NCI-H2227 (cell line): ENCODE measurements around the gene CRTC2.

Source experiments
- DNase-seq: peaks from one replicate; lab custom pipeline; 2025; ENCODE audit not compliant: unreplicated experiment; lab: John Stamatoyannopoulos, UW

CRTC2 gene

DNA sequence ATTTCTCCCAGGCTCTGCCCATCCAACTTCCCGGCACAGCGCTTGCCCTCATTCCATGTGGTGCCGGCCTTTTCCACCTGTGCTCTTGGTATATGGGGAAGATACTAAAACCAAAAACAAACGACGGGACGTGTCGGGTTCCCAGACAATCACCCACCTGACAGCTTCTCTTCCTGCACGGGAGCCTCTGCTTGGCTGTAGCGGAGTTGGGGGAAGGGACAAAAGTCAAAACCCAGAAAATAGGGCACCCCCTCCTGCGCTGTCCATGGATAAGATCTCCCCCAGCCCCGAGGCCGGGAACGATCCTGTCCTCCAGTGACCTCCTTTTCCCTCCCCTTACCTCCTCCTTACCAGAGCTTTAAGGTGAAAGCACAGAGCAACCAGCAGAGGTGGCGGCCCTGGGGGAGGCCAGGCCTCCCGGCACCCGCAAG, 18.4 kb upstream of the CRTC2 start:
- DNase-seq, result no peak

DNA sequence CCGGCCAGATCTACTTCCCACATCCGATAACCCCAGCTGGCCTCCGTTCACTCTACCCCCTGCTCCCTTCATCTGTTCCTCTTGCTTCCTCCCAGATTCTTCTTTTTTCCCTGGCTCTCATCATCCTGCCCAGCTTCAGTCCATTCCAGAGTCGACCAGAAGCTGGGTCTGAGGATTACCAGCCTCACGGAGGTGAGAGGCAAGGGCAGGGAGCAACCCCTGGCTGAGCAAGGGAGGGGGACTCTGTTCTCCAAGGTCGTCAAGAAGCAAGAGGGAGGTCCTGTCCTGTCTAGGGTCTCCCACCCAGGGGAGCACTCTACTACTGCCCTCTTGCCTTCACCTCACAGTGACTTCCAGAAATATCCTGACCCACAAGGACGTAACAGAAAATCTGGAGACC, 15.1 kb upstream of the CRTC2 start:
- DNase-seq, result no peak

DNA sequence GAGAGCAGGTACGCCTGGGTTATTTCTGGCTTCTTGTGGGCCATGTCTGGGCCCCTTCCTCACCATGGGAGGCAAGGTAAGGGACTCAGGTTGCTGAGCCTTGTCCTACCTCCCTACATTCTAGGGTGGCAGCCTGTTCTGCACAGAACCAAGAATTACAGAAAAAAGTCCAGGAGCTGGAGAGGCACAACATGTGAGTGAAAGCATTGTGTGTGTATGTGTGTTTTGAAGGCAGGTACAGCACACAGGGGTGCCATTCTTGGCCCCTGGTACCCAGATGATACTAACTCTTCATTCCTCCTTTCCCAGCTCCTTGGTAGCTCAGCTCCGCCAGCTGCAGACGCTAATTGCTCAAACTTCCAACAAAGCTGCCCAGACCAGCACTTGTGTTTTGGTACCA, 14.7 kb upstream of the CRTC2 start:
- no peak for DNase-seq

DNA sequence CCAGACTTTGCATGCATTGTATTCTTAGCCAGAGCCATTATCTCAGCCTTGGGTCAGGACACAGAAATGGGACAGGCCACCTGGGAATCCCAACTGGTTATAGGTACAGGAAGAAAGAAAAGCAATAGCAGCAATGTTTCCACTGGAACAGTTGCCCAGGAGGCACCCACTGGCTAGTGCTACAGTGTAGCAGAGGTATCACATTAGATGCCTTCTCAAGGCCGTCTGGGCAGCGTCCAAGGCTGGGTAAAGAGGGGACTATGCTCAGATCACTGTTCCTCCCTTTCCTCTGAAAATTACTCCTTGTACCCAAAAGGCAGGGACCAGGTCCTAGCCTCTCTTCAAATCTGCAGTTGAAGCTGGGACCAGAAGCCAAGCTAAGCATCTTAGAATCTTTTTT, 11.9 kb upstream of the CRTC2 start:
- no peak for DNase-seq

DNA sequence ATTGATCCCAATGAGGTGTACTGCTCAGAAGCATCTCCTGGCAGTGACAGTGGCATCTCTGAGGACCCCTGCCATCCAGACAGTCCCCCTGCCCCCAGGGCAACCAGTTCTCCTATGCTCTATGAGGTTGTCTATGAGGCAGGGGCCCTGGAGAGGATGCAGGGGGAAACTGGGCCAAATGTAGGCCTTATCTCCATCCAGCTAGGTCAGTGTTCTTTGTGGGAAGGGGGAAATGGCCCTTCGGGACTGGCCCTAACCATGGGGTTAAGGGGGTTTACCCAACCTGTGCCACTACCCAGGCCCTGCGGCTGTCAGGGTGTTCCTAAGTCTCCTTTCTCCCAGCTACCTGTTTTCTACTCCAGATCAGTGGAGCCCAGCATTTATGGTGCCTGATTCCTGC, 10.6 kb upstream of the CRTC2 start:
- DNase-seq, result no peak

DNA sequence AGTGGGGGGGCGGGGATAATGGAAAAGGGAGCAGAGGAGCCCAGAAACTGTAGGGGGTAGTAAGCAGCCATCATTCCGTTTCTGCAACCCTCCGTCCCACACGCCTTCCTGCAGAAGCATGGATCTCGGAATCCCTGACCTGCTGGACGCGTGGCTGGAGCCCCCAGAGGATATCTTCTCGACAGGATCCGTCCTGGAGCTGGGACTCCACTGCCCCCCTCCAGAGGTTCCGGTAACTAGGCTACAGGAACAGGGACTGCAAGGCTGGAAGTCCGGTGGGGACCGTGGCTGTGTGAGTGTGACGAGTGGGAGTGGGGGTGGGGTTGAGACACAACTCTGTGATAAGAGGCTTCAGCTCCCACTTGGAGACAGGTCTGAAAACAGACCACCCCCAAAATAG, 10.0 kb upstream of the CRTC2 start:
- no peak for DNase-seq

DNA sequence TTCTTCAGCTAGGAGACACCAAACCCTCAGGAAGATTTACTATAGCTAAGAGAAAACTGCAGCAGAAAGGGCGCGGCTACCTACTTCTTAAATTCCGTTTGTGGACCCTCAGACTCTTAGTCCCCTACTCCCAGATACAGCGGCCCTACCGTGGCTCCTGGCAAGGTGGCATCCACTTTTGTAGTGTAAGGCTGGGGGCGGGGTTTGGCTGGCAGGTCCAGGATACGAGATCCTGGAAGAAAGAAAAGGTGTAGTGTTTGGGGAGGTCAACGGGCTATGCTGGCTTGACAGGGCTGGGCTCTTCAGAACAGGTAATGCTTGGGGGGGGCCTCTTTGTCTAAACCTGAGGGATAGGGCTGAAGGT, 9.6 kb upstream of the CRTC2 start:
- peak; percentile 69 for DNase-seq

DNA sequence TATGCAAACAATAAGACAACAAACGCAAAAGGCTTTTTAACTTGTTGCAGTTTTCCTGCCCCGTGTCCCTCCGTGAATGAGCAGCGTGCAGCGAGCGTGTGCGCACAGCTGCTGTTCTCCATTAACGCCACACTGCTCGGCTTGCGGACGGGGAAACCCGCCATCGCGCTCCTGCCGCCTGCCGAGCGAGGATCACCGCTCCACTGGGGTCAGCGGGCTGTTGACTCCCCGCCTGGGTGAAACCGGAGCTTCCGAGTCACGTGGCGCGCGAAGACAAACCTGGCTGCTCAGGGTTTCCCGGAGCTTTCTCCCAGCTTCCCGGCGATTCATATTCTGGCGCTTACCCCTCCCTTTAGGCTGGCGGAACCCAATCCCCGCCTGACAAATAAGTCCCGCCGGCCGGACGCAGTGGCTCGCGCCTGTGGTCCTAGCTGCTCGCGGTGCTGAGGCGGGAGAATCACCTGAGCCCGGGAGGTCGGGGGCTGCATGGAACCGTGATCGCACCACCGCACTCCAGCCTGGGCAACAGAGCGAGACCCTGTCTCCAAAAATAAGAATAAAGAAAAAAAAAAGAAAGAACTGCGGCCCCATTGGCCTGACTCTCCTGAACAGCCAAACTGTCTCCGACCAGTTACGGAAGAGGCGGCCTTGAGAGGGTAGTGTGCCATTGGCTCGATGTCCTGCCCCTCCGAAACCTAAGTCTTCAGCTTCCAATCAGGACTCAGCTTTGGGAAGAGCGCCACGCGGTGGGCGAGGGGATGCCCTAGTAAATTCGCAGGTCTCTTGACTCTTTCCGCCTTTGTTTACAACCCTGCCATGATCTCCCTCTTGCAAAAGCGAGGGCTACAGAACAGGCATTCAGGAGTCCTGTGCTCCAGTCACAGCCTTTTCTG, 8.9 kb upstream of the CRTC2 start, which contains the start of gene CREB3L4:
Gene CREB3L4, plus strand, starts transcription at position 796 of the 893 bp plus-strand sequence. CDS start 624 bp downstream, outside the sequence.
- DNase-seq, result peak; percentile 97

DNA sequence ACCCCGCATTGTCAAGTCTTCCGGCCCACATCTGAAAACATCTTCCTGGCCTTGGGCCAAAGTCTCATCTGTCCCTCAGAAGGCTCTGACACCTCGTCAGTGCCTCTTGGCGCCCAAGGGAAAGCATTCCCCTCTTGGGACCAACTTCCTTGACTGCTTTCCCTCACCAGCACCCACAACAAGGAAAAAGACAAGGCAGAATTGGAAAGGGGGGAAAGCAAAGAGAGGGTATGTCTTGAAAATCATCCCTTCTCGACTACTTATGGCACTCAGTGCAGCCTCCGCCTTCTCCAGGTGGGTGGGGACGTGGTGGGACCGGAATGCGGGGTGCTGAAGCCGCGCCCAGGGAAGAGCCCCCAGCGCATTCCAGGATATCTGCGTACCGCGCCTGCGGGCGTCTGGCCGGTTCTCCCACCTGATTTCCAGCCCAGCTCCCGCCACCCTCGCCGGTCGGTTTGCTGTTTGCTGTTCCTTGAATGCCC, 5.5 kb upstream of the CRTC2 start:
- peak; percentile 85 for DNase-seq

DNA sequence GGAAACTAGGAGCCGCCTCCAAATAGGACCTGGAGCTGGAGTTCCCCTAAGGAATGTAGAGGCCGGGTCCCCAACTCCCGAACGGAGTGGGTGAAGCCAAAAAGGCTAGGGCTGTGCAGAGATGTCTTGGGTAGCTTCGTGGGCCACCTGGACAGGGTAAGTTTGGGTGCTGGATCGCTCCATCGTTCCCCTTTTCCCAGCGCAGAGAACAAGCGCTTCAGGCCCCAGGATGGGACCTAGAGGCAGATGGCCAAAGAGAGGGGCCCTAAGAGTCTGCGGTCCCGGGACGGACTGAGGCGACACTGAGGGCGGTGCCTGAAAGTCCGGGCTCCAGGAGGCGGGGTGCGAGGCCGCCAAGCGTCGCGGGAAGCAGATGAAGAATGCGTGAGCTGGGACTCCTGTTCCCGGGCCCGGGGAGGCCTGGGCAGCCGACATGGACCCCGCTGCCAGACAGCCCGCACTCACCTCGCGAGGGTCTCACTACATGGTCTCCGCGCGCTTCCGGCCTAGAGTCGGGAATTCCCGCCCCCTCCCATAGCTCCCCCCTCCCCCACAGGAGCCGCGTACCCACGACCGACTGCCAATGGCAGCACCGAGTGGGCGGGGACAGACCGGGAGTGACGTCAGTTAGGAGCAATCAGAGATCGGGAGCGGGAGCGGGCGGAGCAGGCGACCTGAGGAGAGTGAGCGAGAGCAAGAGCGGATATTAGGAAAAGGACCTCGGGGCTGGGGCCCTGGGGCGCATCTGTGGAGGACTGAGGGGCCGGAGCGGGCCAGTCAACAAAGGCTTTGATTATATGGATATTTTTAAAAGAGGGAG, 4.8 kb upstream of the CRTC2 start, which contains the start of gene SLC39A1:
Gene SLC39A1, minus strand, starts transcription at position 508 of the 820 bp plus-strand sequence. CDS start 822 bp downstream, outside the sequence.
- DNase-seq, result peak; percentile 99

DNA sequence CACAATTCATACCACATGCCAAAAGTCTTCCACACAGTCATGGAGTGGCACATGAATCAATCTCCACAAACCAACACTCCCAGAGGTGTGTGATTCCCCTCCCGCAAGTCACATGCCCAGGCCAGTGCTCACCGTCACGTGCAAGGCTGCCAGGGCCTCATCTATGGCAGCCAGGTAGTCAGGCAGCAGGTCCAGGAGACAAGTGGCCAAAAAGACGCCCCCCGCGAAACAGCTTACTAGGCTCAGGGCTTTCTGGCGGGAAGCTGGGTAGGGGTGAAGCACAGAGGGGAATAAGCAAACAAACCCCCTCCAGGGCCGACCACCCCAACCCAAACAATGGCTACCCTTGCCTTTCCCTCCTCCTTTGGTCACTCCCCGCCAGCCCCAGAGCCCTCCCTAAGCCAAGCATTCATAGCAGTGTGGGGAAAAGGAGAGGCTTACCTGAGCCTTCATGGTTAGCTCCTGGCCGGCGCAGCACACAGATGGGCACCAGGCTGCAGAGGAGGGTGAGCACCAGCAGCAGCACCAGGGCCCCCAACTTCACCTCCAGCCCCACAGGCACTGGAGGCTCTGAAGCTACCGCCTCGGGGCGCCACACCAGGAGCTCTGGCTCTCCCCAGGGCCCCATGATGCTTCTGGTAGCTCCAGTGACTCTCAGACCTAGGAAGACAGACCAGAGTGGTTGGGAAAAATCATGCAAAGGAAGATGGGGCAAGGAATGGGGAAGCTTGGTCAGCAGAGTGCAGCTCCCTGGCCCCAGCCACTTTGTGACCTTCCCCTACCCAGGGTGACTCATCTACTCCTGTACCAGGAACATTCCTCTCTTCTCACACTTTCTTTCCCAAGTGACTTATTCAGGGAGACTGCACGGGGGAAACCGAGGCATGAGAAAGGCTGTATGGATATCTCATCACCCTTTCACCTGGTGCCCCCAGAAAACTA, 3.9 kb upstream of the CRTC2 start:
- DNase-seq, result peak; percentile 34

DNA sequence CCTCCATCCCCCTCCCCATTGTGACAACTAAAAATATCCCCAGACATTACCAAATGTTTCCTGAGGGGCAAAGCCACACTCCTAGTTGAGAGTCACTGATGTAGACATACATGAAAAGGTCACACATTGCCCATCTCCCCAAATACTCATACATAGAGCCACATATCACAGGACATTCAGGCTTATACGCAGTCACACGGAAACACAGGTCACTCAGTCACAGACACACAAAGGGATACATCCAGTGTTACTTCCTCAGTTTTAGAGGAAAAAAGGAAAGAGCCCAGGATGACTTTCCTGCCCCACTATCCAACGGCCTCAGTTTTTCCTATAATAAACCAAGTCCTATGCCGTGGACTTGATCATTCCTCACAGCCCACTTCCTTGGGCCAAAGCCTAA, 3.0 kb upstream of the CRTC2 start:
- no peak for DNase-seq

DNA sequence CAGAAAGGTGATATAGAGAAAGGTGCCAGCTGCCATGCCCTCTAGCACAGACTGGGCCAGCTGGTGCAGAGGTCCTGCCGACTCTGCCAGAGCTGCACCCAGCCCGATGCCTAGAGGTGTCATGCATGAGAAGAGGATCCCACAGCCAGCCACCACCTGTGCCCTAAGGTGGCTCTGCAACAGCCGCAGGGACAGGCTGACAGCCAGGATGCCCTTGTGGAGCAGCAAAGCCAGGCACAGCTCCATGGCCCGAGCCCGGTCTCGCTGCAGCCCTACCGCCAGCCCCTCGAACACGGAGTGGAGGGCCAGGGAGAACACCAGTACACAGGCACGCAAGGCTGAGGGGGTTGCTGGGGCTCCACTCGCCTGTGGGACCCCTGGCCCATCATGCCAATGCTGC, 1.8 kb upstream of the CRTC2 start:
- no peak for DNase-seq

DNA sequence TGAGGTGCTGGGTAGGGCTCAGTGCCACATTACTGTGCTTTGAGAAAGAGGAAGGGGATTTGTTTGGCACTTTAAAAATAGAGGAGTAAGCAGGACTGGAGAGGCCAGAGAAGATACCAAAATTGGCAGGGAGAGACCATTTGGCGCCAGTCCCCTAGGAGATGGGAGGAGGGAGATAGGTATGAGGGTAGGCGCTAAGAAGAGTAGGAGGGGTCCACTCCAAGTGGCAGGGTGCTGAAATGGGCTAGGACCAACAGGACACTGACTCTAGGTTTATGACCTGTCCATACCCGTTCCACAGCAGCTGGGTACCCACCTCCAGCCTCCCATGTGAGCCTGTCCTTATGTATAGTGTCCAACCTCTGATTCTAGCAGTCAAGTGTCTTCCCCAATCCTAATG, 1.0 kb upstream of the CRTC2 start:
- no peak for DNase-seq

DNA sequence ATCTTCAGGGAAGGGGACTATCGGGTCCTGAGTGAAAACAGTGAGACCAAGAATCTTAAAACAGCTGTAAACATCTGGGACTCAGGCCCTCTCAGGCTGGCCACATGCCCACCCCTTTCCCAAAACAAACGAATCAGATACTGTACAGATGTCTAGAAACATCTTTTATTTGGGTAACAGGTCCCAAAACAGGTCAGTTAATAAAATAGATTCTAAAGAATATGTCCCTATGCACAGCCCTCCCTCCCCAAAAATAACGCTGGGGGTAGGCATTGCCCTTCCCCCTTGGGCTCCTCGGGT, 499 bp upstream of the CRTC2 start:
- DNase-seq, result no peak

DNA sequence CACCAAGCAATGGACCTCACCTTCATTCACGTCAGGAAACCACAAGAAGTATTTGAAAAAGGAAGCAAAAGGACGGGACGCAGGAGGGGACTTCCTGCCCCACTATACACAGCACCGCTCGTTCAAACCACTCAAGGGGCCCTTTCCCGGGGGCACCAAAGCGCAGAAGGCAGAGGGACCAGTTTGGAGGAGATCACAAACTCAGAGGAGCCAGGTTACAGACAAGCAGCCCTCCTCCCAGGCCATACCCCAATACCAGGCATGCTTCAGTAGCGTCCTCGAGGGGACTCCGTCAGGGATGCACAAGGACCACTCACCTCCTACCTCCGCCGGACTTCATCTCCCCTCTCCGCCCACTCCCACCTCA, 685 bp downstream of the CRTC2 start:
- DNase-seq, result no peak

DNA sequence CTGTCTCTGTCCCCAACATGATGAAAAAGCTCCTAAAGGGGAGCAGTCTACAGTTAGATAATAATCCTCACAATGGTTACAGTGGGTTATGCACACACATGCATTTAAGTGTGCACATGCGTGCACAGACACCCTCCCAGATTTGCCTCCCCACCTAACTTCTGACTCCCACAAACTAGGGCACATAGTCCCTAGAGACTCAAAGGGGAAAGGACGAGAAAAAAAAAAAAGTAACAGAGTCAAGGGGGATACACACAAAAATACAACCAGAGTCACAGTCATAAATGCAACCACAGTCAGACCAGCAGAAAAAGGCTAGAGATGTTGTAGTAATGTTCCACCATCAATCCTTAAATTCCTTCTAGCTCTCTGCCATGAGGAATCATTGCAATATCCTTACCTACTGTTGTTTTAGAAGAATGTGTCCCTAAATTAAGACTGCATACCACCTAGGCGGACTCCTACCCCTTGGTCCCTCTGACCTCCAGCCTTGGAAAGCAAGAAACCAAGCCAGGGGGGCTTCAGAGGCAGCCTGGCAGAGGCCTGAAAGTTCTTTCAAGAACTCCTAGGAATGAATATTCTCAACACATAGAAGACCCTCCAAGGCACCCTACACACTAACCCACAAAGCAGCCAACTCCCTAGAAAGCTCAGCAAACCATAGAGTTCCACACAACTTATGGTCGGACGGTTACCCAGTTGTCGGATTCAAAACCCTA, 1.3 kb downstream of the CRTC2 start:
- no peak for DNase-seq

DNA sequence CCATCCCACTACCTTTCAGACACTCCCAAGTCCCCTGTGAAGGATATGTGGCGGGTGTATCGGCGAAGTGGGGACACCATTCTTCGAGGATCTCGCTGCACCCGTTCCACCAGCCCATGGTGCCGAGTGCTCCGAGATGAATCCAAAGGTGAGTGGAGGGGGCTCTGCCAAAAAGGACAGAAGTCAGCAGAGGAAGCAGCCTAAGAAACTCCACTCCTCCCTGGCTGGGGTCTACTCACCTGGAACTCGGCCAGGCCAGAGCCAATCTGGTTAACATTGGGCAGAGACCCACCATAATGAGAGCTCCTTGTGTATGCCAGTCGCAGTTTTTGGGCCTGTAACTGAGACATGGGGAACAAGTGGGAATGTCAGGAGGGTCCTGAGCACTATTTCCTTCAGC, 3.6 kb downstream of the CRTC2 start:
- no peak for DNase-seq

DNA sequence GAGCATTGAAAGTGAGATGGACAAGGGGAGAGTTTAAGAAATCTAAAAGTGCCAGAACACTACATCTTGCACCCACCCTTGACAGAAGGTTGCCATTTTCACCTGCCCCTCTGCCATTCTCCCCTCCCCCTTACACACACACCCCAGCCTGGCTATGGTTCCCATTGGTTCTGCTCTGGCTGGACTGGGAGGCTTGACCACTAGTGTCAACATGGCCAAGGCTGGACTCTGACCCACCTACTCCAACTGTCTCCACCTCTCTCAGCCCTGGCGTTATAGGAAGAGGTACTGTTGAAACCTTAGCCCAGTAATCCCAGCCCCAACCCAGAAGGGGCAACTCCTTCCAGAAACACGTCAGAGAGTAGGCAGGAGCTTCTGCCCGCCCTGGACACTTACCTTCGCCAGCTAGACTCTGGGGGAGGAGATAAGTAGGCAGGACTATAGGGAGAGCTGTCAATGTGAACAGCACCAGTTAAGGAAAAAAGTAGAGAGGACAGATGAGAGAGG, 4.5 kb downstream of the CRTC2 start:
- DNase-seq, result no peak

DNA sequence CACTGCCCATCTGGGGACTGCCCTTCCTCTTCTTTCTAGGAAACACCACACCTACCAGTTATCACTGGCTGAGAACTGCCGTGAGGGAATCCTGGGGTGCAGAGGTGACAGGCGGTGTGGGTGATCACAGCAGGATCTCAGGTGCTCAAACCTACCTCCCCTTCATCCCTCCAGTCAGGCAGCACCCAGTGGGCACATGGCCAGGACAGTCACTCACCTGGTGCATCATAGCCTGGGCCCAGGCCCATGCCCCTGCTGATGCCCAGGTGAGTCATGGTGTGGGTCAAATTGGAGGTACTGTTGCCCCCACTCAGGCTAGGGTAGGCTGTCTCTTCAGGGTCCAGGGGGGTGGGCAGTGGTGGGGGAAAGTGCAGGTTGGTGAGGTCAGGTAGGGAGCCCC, 6.6 kb downstream of the CRTC2 start:
- no peak for DNase-seq
